Stimulated activated CD8-positive, alpha-beta memory T cell treated with anti-CD3 and anti-CD28 coated beads, Interleukin-12 subunit alpha, Interleukin-12 subunit beta, amount 100 ng/mL, for 24 hours (primary cell): ENCODE measurements around the gene ZNF181.
A peak's percentile ranks its signal among the peaks of the same experiment; 100 is the strongest.
"Not testable (repeated sequence)": the region's sequence is repeated elsewhere in the genome, so short reads cannot be mapped to it uniquely, and the experiment has no call there.

Experiments
- DNase-seq: peaks from one replicate; pipeline ENCODE4 v3.0.0-alpha.2; 2020; ENCODE audit errors: extremely low read depth

Gene ZNF181

GRCh38 chr19:34733746-34734536 is at the start of gene ZNF181:
Gene ZNF181 (plus strand): TSS chr19:34734243. CDS start chr19:34735038, 795 bp downstream.
- DNase-seq: peak; percentile 53

- DNase-seq: not testable (repeated sequence)
Measured at GRCh38 chr19:34685266-34685665, 48.8 kb upstream of the ZNF181 start.

GRCh38 chr19:34686455-34686854 is 47.6 kb upstream of the ZNF181 start:
- no peak for DNase-seq

GRCh38 chr19:34687348-34687747 is 46.7 kb upstream of the ZNF181 start:
- no peak for DNase-seq

- DNase-seq: no peak
Measured at GRCh38 chr19:34688592-34688991, 45.5 kb upstream of the ZNF181 start.

- DNase-seq: no peak
Measured at GRCh38 chr19:34690372-34690771, 43.7 kb upstream of the ZNF181 start.

- no peak for DNase-seq
Measured at GRCh38 chr19:34692549-34692948, 41.5 kb upstream of the ZNF181 start.

- no peak for DNase-seq
Measured at GRCh38 chr19:34707661-34708060, 26.4 kb upstream of the ZNF181 start.

- no peak for DNase-seq
Measured at GRCh38 chr19:34711890-34712289, 22.2 kb upstream of the ZNF181 start.

GRCh38 chr19:34712395-34713261 is 21.4 kb upstream of the ZNF181 start:
- peak; percentile 16 for DNase-seq

GRCh38 chr19:34713262-34713637 is 20.8 kb upstream of the ZNF181 start:
- no peak for DNase-seq

- no peak for DNase-seq
Measured at GRCh38 chr19:34715357-34715756, 18.7 kb upstream of the ZNF181 start.

- no peak for DNase-seq
Measured at GRCh38 chr19:34722353-34722752, 11.7 kb upstream of the ZNF181 start.

- DNase-seq: no peak
Measured at GRCh38 chr19:34725400-34725799, 8.6 kb upstream of the ZNF181 start.

GRCh38 chr19:34731019-34731829 is 2.8 kb upstream of the ZNF181 start:
- no peak for DNase-seq

- no peak for DNase-seq
Measured at GRCh38 chr19:34731964-34732363, 2.1 kb upstream of the ZNF181 start.

GRCh38 chr19:34732612-34733211 is 1.3 kb upstream of the ZNF181 start:
- no peak for DNase-seq

GRCh38 chr19:34733266-34733745 is 737 bp upstream of the ZNF181 start:
- DNase-seq: peak; percentile 8

- peak; percentile 24 for DNase-seq
Measured at GRCh38 chr19:34734537-34735103, 577 bp downstream of the ZNF181 start.

GRCh38 chr19:34744896-34745690 is 11.1 kb downstream of the ZNF181 start:
- no peak for DNase-seq
